GM12878 (cell line): ENCODE results near the gene PGA3. TPM values are rescaled to one million over a fixed set of nuclear protein-coding genes. Genes with fewer than 3 reads are reported as not detected.

Experiments
- ATAC-seq: fragments of 200-7000 bp; cut with Tn5 transposase; 3 replicates; pipeline ENCODE4 v1.9.1; 2020; ENCODE audit warnings: mild to moderate bottlenecking, moderate library complexity
- BruUV-seq: library from RNA; stranded (reverse); fragments of 400-500 nt; replicated peaks from 2 replicates; lab custom pipeline; 2021; lab: Mats Ljungman, UMichigan
- CTCF ChIA-PET: fragments of 300-600 bp; sonication (Branson Sonifier 250); formaldehyde crosslinking; extraction: SDS; loops from one replicate; lab custom pipeline; 2021; ENCODE audit warnings: inconsistent platforms; lab: Yijun Ruan, JAX
- POLR2A ChIA-PET: fragments of 350-600 bp; formaldehyde crosslinking; extraction: SDS; loops from one replicate; lab custom pipeline; 2021; ENCODE audit warnings: inconsistent platforms; lab: Charles Lee
- RAD21 ChIA-PET: fragments of 300-600 bp; sonication (Branson Sonifier 250); formaldehyde crosslinking; loops from one replicate; lab custom pipeline; 2023; ENCODE audit warnings: antibody characterized with exemption; ENCODE audit not compliant: unreplicated experiment; lab: Charles Lee
- SMC1A ChIA-PET: fragments of 300-600 bp; sonication (Branson Sonifier 250); formaldehyde crosslinking; loops from one replicate; lab custom pipeline; 2023; ENCODE audit not compliant: unreplicated experiment, uncharacterized antibody; lab: Charles Lee
- DNase-seq: peaks from one replicate; pipeline ENCODE4 v3.0.0-alpha.2; 2011; ENCODE audit warnings: low read depth, low spot score
- FAIRE-seq: peaks from 3 replicates; lab custom pipeline; 2011; peaks lifted over from hg19 to GRCh38; lab: Jason Lieb, UNC
- H2AFZ ChIP-seq: 2 replicates; pipeline ENCODE4 v1.6.0; 2011; ENCODE audit warnings: low read depth, low read length, control low read depth; ENCODE audit not compliant: control insufficient read depth
- H3K27ac ChIP-seq: 2 replicates; pipeline ENCODE4 v1.5.1; 2011; ENCODE audit warnings: control low read depth; ENCODE audit not compliant: control insufficient read depth, insufficient read depth
- H3K27me3 ChIP-seq, 2 experiments: replicated peaks in 1 of 2; 2 replicates each; pipeline versions ENCODE4 v1.6.0 to v1.6.1; 2011; ENCODE audit warnings: low read length in 1 of 2; ENCODE audit not compliant: control insufficient read depth in 2 of 2, insufficient read depth in 2 of 2
- H3K36me3 ChIP-seq, 2 experiments: 2 replicates each; pipeline ENCODE4 v1.5.1; 2011; ENCODE audit warnings: low read length in 1 of 2; ENCODE audit not compliant: control insufficient read depth in 2 of 2, insufficient read depth in 2 of 2
- H3K4me1 ChIP-seq: 2 replicates; pipeline ENCODE4 v1.6.1; 2011; ENCODE audit warnings: mild to moderate bottlenecking, low read length, moderate library complexity, mixed read lengths; ENCODE audit not compliant: control insufficient read depth, insufficient read depth
- H3K4me2 ChIP-seq: 2 replicates; pipeline ENCODE4 v1.6.0; 2011; ENCODE audit warnings: control low read depth; ENCODE audit not compliant: control insufficient read depth, insufficient read depth
- H3K4me3 ChIP-seq: fragments of 200-600 bp; sonication (generic); 2 replicates; pipeline ENCODE4 v1.5.1; 2016
- H3K79me2 ChIP-seq: 2 replicates; pipeline ENCODE4 v1.6.0; 2011; ENCODE audit warnings: low read length; ENCODE audit not compliant: control insufficient read depth, insufficient read depth
- H3K9ac ChIP-seq: 2 replicates; pipeline ENCODE4 v1.8.0; 2011; ENCODE audit warnings: low read length, control low read depth, mixed read lengths; ENCODE audit not compliant: control insufficient read depth, insufficient read depth
- H3K9me3 ChIP-seq: replicated peaks from 3 replicates; pipeline ENCODE4 v1.5.1; 2011; ENCODE audit warnings: mild to moderate bottlenecking, low read length; ENCODE audit not compliant: control insufficient read depth, insufficient read depth
- H4K20me1 ChIP-seq: 2 replicates; pipeline ENCODE4 v1.6.0; 2011; ENCODE audit not compliant: control insufficient read depth, insufficient read depth
- EP300 ChIP-seq, 2 experiments: fragments of 150-350 bp in 1 of 2; IDR thresholded peaks; 2 replicates each; pipeline ENCODE4 v1.6.1; 2011 to 2012; ENCODE audit warnings: low read depth in 2 of 2, low read length in 2 of 2, borderline replicate concordance in 1 of 2, improper control_type of control experiment in 1 of 2, inconsistent platforms in 1 of 2; ENCODE audit not compliant: control insufficient read depth in 1 of 2
- IKZF1 ChIP-seq: fragments of 450-650 bp; conservative IDR thresholded peaks from 2 replicates; pipeline ENCODE4 v1.6.1; 2017; ENCODE audit warnings: antibody characterized with exemption, mild to moderate bottlenecking
- IRF5 ChIP-seq: fragments of 450-650 bp; IDR thresholded peaks from 2 replicates; pipeline ENCODE4 v1.6.1; 2017; ENCODE audit warnings: borderline replicate concordance
- KDM1A ChIP-seq: fragments of 200-600 bp; sonication (generic); IDR thresholded peaks from 2 replicates; pipeline ENCODE4 v1.6.1; 2016; ENCODE audit warnings: borderline replicate concordance
- MEF2B ChIP-seq: fragments of 450-650 bp; IDR thresholded peaks from 2 replicates; pipeline ENCODE4 v1.6.1; 2018; ENCODE audit warnings: mild to moderate bottlenecking, moderate library complexity; ENCODE audit not compliant: partially characterized antibody, poor library complexity, severe bottlenecking
- NRF1 ChIP-seq: conservative IDR thresholded peaks from 2 replicates; pipeline ENCODE4 v1.6.1; 2011; ENCODE audit warnings: mild to moderate bottlenecking, low read depth, low read length, improper control_type of control experiment
- PML ChIP-seq: IDR thresholded peaks from 2 replicates; pipeline ENCODE4 v1.6.1; 2012; ENCODE audit warnings: low read length, inconsistent platforms
- POLR2AphosphoS5 ChIP-seq: IDR thresholded peaks from 2 replicates; pipeline ENCODE4 v1.6.1; 2011; ENCODE audit warnings: mild to moderate bottlenecking, low read length, inconsistent platforms
- SIX5 ChIP-seq: IDR thresholded peaks from 2 replicates; pipeline ENCODE4 v1.6.1; 2011; ENCODE audit warnings: mild to moderate bottlenecking, low read depth, low read length, moderate library complexity; ENCODE audit not compliant: severe bottlenecking
- SP1 ChIP-seq: IDR thresholded peaks from one replicate; pipeline ENCODE4 v1.6.1; 2011; ENCODE audit warnings: low read depth, low read length
- ZZZ3 ChIP-seq: IDR thresholded peaks from 2 replicates; pipeline ENCODE4 v1.6.1; 2011; ENCODE audit warnings: low read depth; ENCODE audit not compliant: control insufficient read depth, insufficient read length
- WGBS: methylation state at CpG from one replicate; pipeline ENCODE4 v1.1.6; 2016; ENCODE audit warnings: low lambda C conversion rate; ENCODE audit not compliant: insufficient replicate concordance, insufficient coverage; ENCODE audit errors: missing lambda C conversion rate; 5-methylcytosine and 5-hydroxymethylcytosine counted together
- in situ Hi-C: fragments of 300-500 bp; cut with MboI; formaldehyde crosslinking; loops from 9 replicates; pipeline ENCODE4 v1.14.3; 2018; ENCODE audit warnings: mixed read lengths
- intact Hi-C: fragments of 100-400 bp; cut with micrococcal nuclease; formaldehyde crosslinking; loops from one replicate; pipeline ENCODE4 v1.14.2; 2022; ENCODE audit not compliant: unreplicated experiment
- polyA plus RNA-seq, 11 experiments: library from polyadenylated mRNA; depleted of rRNA in 4 of 11; unstranded in 6 of 11; stranded (reverse) in 5 of 11; fragments of >200 nt; fragmentation: Nextera tagmentation in 4 of 11; fragmentation: Illumina TruSeq in 1 of 11; extraction: Ambion mirVana in 4 of 11; extraction: Trizol in 1 of 11; gene quantifications; 1 replicate in 1 of 11; 2 replicates in 10 of 11; pipeline versions ENCODE4 v1.2.1 to v1.2.3, GENCODE V29; 2011 to 2016; ENCODE audit warnings: inconsistent platforms in 2 of 11, missing spikeins in 2 of 11, low read depth in 1 of 11
- total RNA-seq, 4 experiments: library from RNA; depleted of rRNA in 3 of 4; stranded (reverse); fragments of >200 nt in 3 of 4; fragmentation: Illumina TruSeq in 1 of 4; extraction: Trizol in 1 of 4; gene quantifications; 2 replicates each; pipeline versions ENCODE4 v1.2.1 to v1.2.3, GENCODE V29; 2013 to 2021
- TF ChIP-seq, protein P1 (sequence below): fragments of 450-650 bp; formaldehyde crosslinking; IDR thresholded peaks from 2 replicates; pipeline ENCODE4 v1.5.0; 2022; ENCODE audit warnings: mild to moderate bottlenecking, missing genetic modification characterization
- TF ChIP-seq, protein P2 (sequence below): fragments of 150-350 bp; IDR thresholded peaks from 2 replicates; pipeline ENCODE4 v1.6.1; 2014; ENCODE audit warnings: mild to moderate bottlenecking, low read depth, low read length
- TF ChIP-seq, protein P3 (sequence below): fragments of 450-650 bp; IDR thresholded peaks from 2 replicates; pipeline ENCODE4 v1.6.1; 2017; ENCODE audit warnings: mild to moderate bottlenecking

The PGA3 gene
- total and polyA plus RNA-seq, 10 of the 15 experiments (the other 5 are each of a cell fraction or from before 2014, with no cell fraction given), result not detected

- Histone ChIP-seq H3K4me2 (no peak overlapping the region), H3K79me2 (no peaks in the 10 kb centered on the region), H2AFZ (no peak overlapping the region), H3K9ac (no peak overlapping the region), H3K27ac (no peak overlapping the region), H3K4me3 (no peak overlapping the region), H3K36me3 (no peaks in the 10 kb centered on the region), H3K9me3 (no peaks in the 10 kb centered on the region; the same call in 2 of the 3 replicates), H3K4me1 (no peaks in the 10 kb centered on the region), H4K20me1 (no peaks in the 10 kb centered on the region), H3K27me3 (no peaks in the 10 kb centered on the region)
- no peak for FAIRE-seq
- POLR2A ChIA-PET, result no interaction called here
- DNase-seq, result no peak
- RAD21 ChIA-PET, result no interaction called here
- ATAC-seq, result no peak
- SMC1A ChIA-PET, result no interaction called here
- 44% methylated on average over 12 of the region's 12 CpGs for WGBS
- CTCF ChIA-PET, result no interaction called here
- no TSS peak for BruUV-seq
- intact Hi-C loops (no loop called here), in situ Hi-C loops (loop anchor here (5.0 kb wide), 1 partner anchor 74 kb away; no protein-coding TSS in a partner anchor)
- TF ChIP-seq EP300 (IDR thresholded peaks at IDR 0.05; ENCODE audit: borderline replicate concordance in 1 of 2, control insufficient read depth in 1 of 2, low read depth in 2 of 2, low read length in 2 of 2), result no peak
- TF ChIP-seq, protein P1, sequence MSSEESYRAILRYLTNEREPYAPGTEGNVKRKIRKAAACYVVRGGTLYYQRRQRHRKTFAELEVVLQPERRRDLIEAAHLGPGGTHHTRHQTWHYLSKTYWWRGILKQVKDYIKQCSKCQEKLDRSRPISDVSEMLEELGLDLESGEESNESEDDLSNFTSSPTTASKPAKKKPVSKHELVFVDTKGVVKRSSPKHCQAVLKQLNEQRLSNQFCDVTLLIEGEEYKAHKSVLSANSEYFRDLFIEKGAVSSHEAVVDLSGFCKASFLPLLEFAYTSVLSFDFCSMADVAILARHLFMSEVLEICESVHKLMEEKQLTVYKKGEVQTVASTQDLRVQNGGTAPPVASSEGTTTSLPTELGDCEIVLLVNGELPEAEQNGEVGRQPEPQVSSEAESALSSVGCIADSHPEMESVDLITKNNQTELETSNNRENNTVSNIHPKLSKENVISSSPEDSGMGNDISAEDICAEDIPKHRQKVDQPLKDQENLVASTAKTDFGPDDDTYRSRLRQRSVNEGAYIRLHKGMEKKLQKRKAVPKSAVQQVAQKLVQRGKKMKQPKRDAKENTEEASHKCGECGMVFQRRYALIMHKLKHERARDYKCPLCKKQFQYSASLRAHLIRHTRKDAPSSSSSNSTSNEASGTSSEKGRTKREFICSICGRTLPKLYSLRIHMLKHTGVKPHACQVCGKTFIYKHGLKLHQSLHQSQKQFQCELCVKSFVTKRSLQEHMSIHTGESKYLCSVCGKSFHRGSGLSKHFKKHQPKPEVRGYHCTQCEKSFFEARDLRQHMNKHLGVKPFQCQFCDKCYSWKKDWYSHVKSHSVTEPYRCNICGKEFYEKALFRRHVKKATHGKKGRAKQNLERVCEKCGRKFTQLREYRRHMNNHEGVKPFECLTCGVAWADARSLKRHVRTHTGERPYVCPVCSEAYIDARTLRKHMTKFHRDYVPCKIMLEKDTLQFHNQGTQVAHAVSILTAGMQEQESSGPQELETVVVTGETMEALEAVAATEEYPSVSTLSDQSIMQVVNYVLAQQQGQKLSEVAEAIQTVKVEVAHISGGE (CRISPR knock-in tag), result no peak
- no peak for TF ChIP-seq SIX5
- no peak for TF ChIP-seq IRF5
- TF ChIP-seq, protein P2, sequence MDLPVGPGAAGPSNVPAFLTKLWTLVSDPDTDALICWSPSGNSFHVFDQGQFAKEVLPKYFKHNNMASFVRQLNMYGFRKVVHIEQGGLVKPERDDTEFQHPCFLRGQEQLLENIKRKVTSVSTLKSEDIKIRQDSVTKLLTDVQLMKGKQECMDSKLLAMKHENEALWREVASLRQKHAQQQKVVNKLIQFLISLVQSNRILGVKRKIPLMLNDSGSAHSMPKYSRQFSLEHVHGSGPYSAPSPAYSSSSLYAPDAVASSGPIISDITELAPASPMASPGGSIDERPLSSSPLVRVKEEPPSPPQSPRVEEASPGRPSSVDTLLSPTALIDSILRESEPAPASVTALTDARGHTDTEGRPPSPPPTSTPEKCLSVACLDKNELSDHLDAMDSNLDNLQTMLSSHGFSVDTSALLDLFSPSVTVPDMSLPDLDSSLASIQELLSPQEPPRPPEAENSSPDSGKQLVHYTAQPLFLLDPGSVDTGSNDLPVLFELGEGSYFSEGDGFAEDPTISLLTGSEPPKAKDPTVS, result no peak
- no peak for TF ChIP-seq MEF2B
- no peak for TF ChIP-seq IKZF1
- TF ChIP-seq, protein P3, sequence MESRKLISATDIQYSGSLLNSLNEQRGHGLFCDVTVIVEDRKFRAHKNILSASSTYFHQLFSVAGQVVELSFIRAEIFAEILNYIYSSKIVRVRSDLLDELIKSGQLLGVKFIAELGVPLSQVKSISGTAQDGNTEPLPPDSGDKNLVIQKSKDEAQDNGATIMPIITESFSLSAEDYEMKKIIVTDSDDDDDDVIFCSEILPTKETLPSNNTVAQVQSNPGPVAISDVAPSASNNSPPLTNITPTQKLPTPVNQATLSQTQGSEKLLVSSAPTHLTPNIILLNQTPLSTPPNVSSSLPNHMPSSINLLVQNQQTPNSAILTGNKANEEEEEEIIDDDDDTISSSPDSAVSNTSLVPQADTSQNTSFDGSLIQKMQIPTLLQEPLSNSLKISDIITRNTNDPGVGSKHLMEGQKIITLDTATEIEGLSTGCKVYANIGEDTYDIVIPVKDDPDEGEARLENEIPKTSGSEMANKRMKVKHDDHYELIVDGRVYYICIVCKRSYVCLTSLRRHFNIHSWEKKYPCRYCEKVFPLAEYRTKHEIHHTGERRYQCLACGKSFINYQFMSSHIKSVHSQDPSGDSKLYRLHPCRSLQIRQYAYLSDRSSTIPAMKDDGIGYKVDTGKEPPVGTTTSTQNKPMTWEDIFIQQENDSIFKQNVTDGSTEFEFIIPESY, result no peak
- no peak for TF ChIP-seq SP1
- TF ChIP-seq NRF1, result no peak
- TF ChIP-seq POLR2AphosphoS5, result no peak
- TF ChIP-seq ZZZ3, result no peak
- no peak for TF ChIP-seq KDM1A
- no peak for TF ChIP-seq PML
Observed at GRCh38 chr11:61193596-61193995, 9.7 kb upstream of the PGA3 start.
